GM21528 (cell line): ENCODE results near the gene MEN1.

Experiments
- ATAC-seq: cut with Tn5 transposase; IDR thresholded peaks from one replicate; pipeline ENCODE4 v1.9.1; 2021; ENCODE audit warnings: mild to moderate bottlenecking, moderate library complexity; ENCODE audit not compliant: unreplicated experiment, low FRiP score

Gene MEN1

DNA sequence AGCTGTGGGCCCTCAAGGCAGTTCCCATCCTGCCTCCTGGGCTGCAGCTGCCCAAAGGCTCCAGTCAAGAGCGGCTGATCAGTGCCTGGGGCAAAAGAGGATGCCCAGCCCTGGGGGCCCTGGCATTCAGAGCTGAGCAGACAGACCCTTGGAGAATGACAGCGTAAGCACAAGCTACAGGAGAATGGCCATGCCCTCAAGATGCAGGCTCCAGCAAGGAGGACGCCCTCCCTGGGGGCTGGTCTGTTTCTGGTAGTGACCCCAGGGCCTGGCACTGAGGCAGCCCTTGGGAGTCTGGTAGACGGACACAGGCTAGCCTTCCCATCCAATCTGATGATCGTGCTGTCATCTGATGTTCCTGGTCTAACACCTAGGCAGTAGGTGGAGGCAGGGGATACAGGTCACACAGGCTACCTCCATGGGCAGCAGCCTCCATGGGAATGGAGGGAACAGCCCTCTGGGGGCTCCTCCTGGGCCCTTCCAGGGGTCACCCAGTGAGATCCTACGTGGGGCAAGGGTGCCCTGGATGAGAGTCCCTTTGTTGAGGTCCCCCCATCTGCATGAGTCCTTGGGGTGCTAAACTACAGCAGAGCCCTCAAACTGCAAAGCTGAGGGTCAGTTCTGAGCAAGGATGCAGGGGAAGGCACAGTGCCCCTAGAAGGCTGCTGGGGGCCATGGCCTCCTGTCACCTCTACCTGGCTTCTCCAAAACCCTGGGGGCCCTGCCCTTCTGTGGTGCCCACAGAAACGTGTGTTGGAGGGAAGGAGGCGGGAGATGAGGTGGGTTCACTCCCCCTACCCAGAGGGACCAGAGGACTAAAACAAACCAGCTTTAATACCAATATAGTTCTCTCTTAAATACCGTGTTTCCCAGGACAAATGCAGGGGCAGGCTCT is 21.8 kb downstream of the MEN1 start:
- no peak for ATAC-seq

DNA sequence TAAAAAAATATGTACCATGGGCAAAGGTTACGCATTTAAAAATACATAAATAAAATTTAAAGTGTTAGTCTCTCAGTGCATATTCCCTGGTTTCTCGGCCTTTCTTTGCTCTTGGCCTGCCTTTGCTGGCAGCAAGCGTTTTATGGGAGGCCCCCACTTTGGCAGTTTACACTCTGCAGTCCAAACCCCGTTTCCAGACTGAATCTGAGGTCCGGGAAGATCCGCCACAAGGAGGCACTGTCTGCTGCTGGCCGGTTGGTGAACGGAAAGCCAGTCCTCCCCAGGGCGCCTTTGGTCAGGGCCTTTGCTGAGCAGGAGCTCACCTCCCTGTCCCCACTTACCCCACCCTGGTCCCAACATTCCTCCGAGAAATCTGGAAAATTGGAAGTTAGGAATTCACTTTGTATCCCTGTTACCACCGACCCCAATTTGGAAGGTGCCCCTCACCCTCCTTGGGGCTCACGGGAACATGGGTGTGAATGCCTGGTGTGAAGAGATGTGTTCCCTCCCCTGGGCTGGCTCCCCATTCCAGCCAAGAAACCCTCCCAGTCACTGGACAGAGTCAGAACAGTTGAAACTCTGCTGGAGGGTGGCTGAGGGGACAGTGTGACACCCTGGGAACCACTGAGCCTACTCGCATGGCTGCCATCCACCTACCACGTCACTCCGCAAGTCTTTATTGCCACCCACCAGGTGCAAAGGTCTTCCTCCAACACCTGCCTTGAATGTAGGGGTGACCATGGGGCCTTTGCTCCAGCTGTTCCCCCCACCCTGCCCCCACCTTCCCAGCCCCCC is 22.6 kb downstream of the MEN1 start:
- no peak for ATAC-seq

DNA sequence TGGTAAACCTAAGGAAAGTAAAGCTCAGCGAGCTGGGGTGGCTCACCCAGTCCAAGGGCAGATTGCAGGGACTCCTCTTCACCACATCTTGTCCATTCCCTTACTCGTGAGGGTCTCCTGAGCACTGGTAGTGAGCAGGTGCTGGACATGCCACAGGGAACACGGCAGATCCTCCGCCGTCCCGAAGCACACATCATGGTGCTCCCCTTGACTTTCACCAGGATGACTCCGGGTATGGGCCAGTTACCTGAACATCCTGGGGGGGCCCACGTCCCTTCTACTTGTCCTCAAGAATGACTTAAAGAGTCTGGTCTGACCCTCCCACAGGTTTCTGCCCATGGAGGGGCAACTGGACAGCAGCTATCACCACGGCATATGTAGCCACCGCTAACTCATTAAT is 24.0 kb downstream of the MEN1 start:
- ATAC-seq, result no peak

DNA sequence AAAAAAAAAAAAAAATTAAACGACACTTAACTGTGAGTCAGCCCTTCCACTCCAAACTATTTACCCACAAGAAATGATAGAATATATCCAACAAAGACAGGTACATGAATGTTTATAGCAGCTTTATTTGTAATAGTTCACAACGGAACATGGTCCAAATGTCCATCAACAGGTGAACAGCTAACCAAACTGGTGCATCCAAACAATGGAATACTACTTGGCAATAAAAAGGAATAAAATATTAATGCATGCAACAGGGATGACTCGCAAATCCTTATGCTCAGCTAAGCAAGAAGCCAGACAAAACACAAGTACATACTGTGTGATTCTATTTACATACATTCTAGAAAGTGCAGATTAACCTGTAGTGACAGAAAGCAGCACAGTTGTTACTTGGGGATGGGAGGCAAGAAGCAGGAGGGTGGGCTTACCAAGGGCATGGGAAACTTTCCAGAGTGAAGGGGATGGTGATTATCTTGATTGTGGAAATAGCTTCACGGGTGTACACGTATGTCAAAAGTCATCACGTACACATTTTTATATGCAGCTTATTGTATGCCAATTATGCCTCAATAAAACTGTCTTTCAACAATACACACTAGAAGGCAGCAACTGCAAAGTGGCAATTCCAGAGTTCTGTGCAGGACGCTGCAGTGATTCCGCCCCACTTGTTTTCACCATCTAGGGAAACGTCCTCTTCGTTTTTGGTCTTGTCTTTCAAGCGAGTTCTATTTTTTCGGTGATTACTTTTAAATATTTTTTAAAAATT is 25.4 kb downstream of the MEN1 start:
- no peak for ATAC-seq

DNA sequence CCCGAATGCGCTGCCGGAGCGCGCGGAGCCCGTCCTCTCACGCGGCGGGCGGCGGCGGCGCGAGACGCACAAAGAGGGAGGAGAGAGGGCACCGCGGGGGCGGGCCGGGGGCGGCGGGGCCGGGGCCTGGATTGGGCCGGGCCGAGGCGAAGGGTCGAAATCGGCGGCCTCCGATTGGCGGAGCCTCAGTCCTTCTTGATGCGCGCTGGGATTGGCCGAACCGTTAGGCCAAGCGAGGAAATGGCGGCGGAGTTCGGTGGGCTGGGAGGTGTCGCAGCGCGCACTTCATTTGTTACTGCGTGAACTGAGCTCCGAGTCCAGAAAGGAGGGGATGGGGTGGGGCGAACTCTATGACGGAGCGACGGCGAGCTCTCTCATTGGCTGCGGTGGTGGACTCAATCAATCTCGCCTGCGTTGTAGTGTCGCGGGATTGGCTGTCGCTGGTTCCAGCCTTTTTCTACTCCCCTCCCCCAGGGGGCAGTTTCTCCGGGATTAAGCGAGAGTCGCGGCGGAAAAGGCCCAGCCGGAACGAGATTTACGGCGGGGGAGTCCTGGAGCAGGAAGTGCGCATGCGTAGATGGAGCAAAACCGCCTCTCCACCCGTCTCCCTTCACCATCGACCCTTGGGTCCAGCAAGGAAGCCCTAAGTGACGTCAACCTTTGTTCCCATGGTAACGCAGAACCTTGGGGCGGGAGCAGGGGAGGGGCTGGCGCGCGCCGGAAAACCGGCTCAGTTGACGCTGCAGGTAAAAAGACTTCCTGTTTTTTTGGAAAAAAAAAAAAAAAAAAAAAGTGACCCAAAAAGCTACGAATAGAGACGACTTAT is 31.7 kb downstream of the MEN1 start, which contains the start of gene SF1:
Gene SF1, minus strand, starts transcription at position 70 of the 826 bp plus-strand sequence. CDS start 150 bp downstream, outside the sequence.
- peak; percentile 81 for ATAC-seq

DNA sequence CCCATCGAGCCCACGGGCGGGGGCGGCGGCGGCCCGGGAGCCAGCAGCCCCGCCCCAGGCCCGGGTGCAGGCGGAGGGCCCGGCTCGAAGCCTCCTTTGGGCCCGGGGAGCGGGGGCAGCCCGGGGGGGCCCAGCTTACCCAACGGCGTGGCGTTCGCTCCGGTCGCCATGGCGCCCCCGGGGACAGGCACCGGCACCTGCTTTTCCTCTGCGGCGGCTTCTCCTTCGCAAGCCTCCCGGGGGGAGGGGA is 32.2 kb downstream of the MEN1 start:
- ATAC-seq, result peak; percentile 23

DNA sequence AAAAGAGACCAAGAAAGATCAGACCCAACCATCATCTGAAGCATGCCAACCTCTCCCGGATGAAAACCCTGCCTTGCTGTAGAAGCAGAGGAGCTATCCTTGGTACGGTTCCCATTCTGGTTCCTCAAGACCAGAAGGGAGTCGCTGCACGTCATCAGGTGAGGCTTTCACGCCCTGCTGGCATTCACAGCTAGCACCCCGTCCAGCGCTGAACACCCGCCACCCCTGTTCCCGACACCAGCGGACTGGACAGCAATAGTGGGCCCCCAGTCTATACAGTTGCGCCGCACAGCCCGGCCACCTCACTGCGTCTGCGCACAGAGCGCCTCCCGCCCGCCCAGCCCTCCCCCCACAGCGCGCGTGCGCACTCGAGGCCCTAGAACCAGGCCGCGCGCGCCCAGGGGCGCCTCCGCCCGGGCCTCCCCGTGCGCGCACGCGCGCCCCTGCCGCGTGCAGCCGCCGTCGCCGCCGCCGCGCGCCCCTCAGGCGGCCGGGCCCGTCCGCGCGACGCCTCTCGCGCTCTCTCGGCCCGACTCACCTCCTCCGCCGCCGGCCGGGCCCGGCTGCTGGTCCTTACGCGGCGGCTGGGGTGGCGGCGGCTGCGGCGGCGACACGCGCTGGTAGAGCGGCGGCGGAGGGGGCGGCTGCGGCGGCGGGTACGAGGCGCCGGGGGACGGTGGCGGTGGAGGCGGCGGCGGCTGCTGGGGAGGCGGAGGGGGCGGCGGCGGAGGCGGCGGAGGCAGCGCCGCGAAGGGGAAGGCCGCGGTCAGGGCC is 32.7 kb downstream of the MEN1 start:
- peak; percentile 21 for ATAC-seq

DNA sequence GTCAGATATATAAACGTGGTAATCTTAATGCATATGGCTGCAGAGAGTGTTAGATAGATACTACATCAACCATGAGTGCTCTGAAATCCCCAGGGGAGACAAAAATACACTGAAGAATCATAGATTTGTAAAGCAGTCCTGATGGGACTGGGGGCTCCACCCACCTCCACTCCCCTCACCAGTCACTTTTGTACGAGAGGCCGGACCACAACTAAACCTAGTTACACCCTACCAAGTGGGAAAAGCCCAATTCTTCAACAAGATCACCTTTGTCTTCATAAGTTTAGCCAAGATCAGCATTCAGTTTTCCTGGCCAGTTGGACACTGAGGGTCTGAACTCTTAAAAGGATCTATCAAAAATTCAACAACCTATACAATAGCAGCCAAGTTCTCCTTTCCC is 33.5 kb downstream of the MEN1 start:
- no peak for ATAC-seq

DNA sequence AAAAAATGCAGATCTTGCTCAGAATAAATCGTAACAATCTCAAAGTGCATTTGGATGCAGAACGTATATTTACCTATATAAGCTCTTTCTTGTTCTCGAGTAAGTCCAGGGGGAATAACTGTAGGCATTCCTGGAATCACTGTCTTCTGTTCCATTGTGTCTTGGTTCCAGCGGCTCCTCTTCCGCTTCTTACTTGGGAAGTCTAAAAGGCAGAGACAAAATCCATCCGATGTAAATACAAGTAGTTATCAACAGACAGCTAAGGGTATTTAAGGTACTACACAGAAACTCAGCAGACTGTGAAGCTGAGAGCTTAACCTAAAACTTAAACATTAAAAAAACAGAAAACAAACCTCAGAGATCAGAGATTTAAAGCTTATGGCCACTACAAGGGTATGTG is 33.9 kb downstream of the MEN1 start:
- no peak for ATAC-seq

DNA sequence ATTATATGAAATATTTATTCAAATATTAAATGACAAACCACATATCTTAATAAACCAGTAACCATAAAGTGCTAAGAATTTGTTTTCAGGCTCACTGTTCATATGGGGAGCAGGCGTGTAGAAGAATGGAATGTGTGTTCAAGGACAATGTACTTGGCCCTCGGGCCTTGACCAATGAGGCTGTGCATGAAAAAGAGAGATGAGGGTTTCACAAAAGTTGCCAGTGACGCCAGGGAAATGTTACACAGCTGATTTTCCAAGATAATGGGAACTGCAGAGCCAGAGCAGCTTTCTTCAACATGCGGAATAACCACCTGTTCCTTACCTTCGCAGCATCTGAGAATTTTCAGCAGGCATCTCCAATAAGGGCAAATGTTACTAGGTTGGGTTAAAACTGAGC is 36.2 kb downstream of the MEN1 start:
- ATAC-seq, result no peak

DNA sequence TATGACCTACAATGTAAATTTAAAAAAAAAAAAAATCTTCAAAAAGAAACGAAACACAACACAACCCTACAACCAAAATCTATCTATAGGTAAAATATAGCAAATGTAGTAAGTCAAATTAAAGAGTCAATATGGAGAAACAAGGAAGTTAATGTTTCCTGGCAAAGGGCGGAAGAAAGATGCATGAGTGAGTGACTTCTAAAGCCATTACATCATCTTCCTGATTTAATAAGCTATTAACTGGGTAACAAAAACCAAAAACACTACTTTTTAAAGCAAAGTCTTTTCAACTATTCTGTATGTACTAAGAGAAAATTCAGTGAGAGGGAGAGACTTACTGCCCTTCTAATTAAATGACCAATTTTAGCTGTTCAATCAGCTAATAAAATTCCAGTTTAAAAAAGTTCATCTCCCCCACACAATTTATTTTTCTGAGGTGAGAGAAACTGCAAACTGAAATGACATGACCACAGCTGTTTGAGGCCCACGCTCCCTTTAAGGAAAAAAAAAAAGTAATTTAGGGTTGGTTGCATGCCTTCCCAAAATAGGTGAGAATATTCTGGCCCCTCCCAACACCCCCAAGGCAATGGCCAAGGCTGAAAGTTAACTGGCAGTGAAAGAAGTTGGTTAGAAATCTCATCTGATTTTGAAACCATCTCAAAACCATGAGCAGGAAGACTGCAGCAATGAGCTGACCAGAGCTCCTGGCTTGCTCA is 37.9 kb downstream of the MEN1 start:
- no peak for ATAC-seq

DNA sequence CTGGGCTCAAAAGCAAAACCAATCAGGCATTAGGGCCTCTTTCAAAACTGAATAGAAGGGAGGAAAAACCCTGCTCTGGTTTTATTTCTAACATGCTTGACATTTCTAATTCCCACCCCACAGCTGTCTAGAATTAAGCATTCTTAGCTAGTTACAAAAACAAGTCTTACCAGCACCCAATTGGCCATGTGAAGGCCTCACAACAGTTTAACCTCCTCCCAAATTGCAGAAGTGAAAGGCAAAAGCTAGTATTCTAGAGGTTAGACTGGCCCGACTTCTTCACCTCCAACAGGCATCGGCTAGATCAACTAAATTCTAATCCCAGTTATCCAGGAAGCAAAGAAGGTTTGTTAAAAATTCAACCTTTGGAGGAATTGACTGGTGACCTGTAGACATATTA is 38.5 kb downstream of the MEN1 start:
- no peak for ATAC-seq

DNA sequence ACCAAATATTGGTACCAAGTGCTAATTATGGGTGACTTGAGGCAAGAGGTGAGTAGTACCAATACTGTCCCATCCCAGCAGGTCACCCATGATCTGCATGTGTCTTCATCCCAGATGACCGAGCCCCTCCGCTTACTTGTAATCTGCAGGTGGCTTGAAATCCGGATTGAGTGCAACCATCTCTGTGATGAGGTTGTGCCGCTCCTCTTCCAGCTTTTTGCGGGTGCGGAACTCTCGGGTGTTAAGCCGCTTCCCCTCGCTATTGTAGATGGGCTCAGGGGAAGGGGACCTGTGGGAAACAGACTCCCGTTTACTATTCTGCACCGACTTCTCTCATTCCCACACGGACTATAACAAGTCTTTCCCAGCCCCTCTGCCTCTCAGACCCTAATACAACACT is 40.2 kb downstream of the MEN1 start:
- no peak for ATAC-seq

DNA sequence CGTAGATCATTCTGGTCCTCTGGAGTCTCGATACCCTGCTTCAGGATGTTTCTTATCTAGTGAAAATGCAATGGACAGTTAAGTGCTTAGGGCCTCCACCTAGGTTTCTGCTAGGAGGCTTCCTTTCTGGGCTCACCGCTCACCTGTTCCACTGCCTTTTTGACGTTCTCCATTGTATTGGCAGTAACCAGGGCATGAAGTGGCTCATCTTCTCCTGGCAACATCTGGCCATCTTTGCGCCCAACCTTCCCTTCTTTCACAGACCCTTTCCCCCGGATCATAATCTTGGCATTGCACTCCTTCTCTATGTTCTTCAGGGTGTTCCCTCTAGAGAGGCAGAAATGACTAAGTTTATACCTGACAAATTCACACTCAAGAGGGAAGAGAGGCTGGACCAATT is 41.1 kb downstream of the MEN1 start:
- no peak for ATAC-seq

DNA sequence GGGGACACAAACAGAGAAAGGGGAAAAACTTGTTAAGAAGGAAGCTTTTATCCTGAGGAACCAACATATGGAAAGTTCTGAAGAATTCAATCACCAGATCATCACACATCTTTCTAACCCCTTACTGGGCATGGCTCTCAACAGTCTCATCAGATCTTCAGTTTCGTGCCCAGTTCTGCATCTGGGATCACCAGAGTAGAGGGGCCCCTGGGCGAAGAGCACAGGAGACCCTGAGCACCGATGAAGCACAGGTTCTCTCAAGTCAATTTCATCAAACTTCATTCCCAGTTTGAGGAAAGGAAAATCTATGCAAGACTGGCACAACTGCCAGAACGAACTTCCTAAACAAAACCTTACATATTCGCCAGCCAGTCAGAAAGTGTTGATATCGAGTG is 42.1 kb downstream of the MEN1 start:
- ATAC-seq, result no peak

DNA sequence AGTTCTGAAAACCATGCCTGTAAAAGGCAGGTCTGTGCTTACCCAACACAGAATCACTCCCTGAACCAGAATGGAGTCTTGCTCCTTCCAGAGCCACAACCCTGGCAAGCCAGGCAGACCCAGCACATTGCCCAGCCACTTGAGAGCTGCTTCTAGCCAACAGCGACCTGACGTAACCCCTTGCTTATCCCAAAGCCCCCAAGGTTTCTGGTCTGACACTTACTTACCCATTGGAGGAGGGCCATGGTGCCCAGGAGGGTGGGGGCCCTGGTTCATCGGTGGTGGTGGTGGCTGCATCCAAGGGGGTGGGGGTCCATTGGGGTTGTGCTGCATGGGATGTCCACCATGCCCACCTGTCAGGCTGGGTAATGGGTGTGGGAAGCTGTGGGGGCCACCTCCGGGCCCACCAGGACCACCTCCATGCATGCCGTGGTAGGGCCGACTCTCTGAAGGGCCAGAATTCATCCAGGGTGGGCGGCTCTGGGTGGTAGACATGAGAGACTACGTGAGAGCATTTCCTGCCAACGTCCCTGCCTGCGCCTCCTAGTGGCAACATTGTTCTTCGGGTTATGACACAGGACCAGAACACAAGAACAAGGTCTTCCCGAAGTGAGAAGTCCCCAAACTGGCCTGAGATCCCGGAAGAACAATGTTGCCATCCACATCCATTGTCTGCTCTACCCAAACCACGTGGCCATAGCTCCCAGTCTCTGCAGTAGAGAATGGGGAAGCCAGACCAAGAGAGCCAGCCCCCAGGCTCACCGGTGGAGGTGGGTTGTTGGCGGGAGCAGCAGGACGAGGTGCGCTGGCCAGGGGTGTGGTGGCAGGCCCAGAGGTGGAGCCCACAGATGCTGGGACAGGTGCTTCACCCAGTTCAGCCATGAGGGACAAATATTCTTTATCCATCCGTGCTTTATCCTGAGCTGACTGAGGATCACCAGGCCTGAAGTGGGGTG is 42.7 kb downstream of the MEN1 start:
- ATAC-seq, result no peak

DNA sequence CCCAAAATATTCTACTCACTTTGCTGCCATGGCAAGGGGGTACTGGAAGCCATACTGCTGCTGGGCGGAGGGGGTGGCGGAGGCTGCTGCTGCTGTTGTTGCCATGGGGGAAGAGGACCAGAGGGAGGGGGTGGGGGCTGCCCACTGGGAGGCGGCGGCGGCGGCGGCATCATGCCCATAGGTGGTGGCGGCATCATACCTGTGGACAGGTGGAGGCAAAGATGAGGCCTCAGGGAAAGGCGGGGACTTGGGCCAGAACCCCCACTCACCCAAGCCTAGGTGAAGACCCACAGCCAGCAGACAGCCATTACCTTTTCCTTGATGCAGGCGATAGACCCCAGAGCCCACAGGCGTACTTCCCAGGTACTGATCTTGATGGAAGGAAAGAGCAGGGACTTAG is 43.5 kb downstream of the MEN1 start:
- ATAC-seq, result no peak
